Hepatocyte (in vitro differentiated cells): ENCODE measurements around the gene CCAR1. TPM values are rescaled to one million over a fixed set of nuclear protein-coding genes. Genes with fewer than 3 reads are reported as not detected.

Experiments
- DNase-seq: peaks from one replicate; pipeline ENCODE4 v3.0.0-alpha.2; 2016; ENCODE audit warnings: low spot score
- H2AFZ ChIP-seq: fragments of 200-600 bp; sonication (generic); 2 replicates; pipeline ENCODE4 v1.6.0; 2016; ENCODE audit warnings: antibody characterized with exemption, mild to moderate bottlenecking
- H3K27ac ChIP-seq: fragments of 200-600 bp; sonication (generic); 2 replicates; pipeline ENCODE4 v1.5.1; 2016; ENCODE audit warnings: mild to moderate bottlenecking
- H3K27me3 ChIP-seq: fragments of 200-600 bp; sonication (generic); 2 replicates; pipeline ENCODE4 v1.6.1; 2016
- H3K36me3 ChIP-seq: fragments of 200-600 bp; sonication (generic); replicated peaks from 2 replicates; pipeline ENCODE4 v1.5.1; 2016; ENCODE audit warnings: low read depth; ENCODE audit not compliant: insufficient read depth
- H3K4me1 ChIP-seq: fragments of 200-600 bp; sonication (generic); 2 replicates; pipeline ENCODE4 v1.5.1; 2016; ENCODE audit warnings: mild to moderate bottlenecking, moderate library complexity; ENCODE audit not compliant: insufficient read depth
- H3K4me2 ChIP-seq: fragments of 200-600 bp; sonication (generic); 2 replicates; pipeline ENCODE4 v1.6.0; 2016
- H3K4me3 ChIP-seq: fragments of 200-600 bp; sonication (generic); 2 replicates; pipeline ENCODE4 v1.5.1; 2016; ENCODE audit warnings: mild to moderate bottlenecking
- H3K79me2 ChIP-seq: fragments of 200-600 bp; sonication (generic); 2 replicates; pipeline ENCODE4 v1.6.0; 2017; ENCODE audit warnings: mild to moderate bottlenecking
- H3K9me2 ChIP-seq: fragments of 200-600 bp; sonication (generic); replicated peaks from 2 replicates; pipeline ENCODE4 v1.6.0; 2017; ENCODE audit warnings: mild to moderate bottlenecking; ENCODE audit not compliant: insufficient read depth
- H3K9me3 ChIP-seq: fragments of 200-600 bp; sonication (generic); 2 replicates; pipeline ENCODE4 v1.5.1; 2016; ENCODE audit warnings: low read depth, mild to moderate bottlenecking
- H4K20me1 ChIP-seq: fragments of 200-600 bp; sonication (generic); 2 replicates; pipeline ENCODE4 v1.6.0; 2016; ENCODE audit warnings: mild to moderate bottlenecking; ENCODE audit not compliant: insufficient read depth, poor library complexity, severe bottlenecking
- EZH2 ChIP-seq: fragments of 200-600 bp; sonication (generic); IDR thresholded peaks from 2 replicates; pipeline ENCODE4 v1.6.1; 2016; ENCODE audit warnings: antibody characterized with exemption, mild to moderate bottlenecking, borderline replicate concordance
- EZH2phosphoT487 ChIP-seq: fragments of 200-600 bp; sonication (generic); IDR thresholded peaks from one replicate; pipeline ENCODE4 v1.6.1; 2018; ENCODE audit warnings: antibody characterized with exemption, mild to moderate bottlenecking, low read depth, moderate library complexity; ENCODE audit not compliant: unreplicated experiment, severe bottlenecking
- WGBS: methylation state at CpG from one replicate; pipeline ENCODE4 v1.1.6; 2016; ENCODE audit warnings: low lambda C conversion rate; ENCODE audit errors: missing lambda C conversion rate; 5-methylcytosine and 5-hydroxymethylcytosine counted together
- polyA plus RNA-seq: library from polyadenylated mRNA; unstranded; fragments of >200 nt; fragmentation: Nextera tagmentation; extraction: Ambion mirVana; gene quantifications from 2 replicates; pipeline ENCODE4 v1.2.1, GENCODE V29; 2016
- total RNA-seq: library from RNA; depleted of rRNA; stranded (reverse); fragments of >200 nt; gene quantifications from 2 replicates; pipeline ENCODE4 v1.2.3, GENCODE V29; 2014
- TF ChIP-seq, protein P1 (sequence below): fragments of 200-600 bp; sonication (generic); IDR thresholded peaks from 2 replicates; pipeline ENCODE4 v1.5.1; 2016; ENCODE audit warnings: antibody characterized with exemption, mild to moderate bottlenecking; ENCODE audit not compliant: poor library complexity

CCAR1 gene
- total and polyA plus RNA-seq, 2 experiments from 2014 or later, result 51.3 to 58.9 TPM

GRCh38 chr10:68811314-68812009 lies 90.4 kb downstream of the CCAR1 start:
- no peaks in the 10 kb centered on the region for H3K27me3 ChIP-seq
- WGBS, result 93% methylated on average over 7 of the region's 7 CpGs
- no peak overlapping the region for H2AFZ ChIP-seq
- no peak overlapping the region for H3K4me2 ChIP-seq
- no peaks in the 10 kb centered on the region for H3K4me1 ChIP-seq
- no peaks in the 10 kb centered on the region for H3K79me2 ChIP-seq
- no peaks in the 10 kb centered on the region for H4K20me1 ChIP-seq
- H3K27ac ChIP-seq, result no peak overlapping the region
- no peaks in the 10 kb centered on the region for H3K36me3 ChIP-seq
- H3K9me3 ChIP-seq, result no peaks in the 10 kb centered on the region
- TF ChIP-seq EZH2, result no peak
- TF ChIP-seq, protein P1, sequence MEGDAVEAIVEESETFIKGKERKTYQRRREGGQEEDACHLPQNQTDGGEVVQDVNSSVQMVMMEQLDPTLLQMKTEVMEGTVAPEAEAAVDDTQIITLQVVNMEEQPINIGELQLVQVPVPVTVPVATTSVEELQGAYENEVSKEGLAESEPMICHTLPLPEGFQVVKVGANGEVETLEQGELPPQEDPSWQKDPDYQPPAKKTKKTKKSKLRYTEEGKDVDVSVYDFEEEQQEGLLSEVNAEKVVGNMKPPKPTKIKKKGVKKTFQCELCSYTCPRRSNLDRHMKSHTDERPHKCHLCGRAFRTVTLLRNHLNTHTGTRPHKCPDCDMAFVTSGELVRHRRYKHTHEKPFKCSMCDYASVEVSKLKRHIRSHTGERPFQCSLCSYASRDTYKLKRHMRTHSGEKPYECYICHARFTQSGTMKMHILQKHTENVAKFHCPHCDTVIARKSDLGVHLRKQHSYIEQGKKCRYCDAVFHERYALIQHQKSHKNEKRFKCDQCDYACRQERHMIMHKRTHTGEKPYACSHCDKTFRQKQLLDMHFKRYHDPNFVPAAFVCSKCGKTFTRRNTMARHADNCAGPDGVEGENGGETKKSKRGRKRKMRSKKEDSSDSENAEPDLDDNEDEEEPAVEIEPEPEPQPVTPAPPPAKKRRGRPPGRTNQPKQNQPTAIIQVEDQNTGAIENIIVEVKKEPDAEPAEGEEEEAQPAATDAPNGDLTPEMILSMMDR, result no peak
- no peak for TF ChIP-seq EZH2phosphoT487
- no peaks in the 10 kb centered on the region for H3K9me2 ChIP-seq
- no peak for DNase-seq
- no peak overlapping the region for H3K4me3 ChIP-seq

- Histone ChIP-seq H3K27ac (no peak overlapping the region), H3K9me3 (no peaks in the 10 kb centered on the region), H3K79me2 (no peaks in the 10 kb centered on the region), H3K4me2 (no peak overlapping the region), H4K20me1 (no peaks in the 10 kb centered on the region), H3K4me1 (no peaks in the 10 kb centered on the region), H3K36me3 (no peaks in the 10 kb centered on the region), H3K4me3 (no peak overlapping the region), H3K9me2 (no peaks in the 10 kb centered on the region), H2AFZ (no peak overlapping the region), H3K27me3 (no peaks in the 10 kb centered on the region)
- TF ChIP-seq, protein P1, result no peak
- no peak for TF ChIP-seq EZH2phosphoT487
- no peak for DNase-seq
- 94% methylated on average over 4 of the region's 4 CpGs for WGBS
Observed at GRCh38 chr10:68812420-68812819, 91.4 kb downstream of the CCAR1 start.

- H3K27me3 ChIP-seq, result no peaks in the 10 kb centered on the region
- H3K4me3 ChIP-seq, result no peak overlapping the region
- H3K27ac ChIP-seq, result no peak overlapping the region
- no peak overlapping the region for H3K4me2 ChIP-seq
- no peaks in the 10 kb centered on the region for H4K20me1 ChIP-seq
- no peaks in the 10 kb centered on the region for H3K9me2 ChIP-seq
- no peak overlapping the region for H2AFZ ChIP-seq
- TF ChIP-seq EZH2phosphoT487 (no peak), EZH2 (no peak)
- TF ChIP-seq, protein P1, result no peak
- H3K36me3 ChIP-seq, result no peaks in the 10 kb centered on the region
- no peaks in the 10 kb centered on the region for H3K4me1 ChIP-seq
- H3K9me3 ChIP-seq, result no peaks in the 10 kb centered on the region
- no peak for DNase-seq
- no peaks in the 10 kb centered on the region for H3K79me2 ChIP-seq
Observed at GRCh38 chr10:68813559-68813958, 92.5 kb downstream of the CCAR1 start.
